ENCODE results near the gene PNLIPRP3. TPM values are rescaled to one million over a fixed set of nuclear protein-coding genes. Genes with fewer than 3 reads are reported as not detected.

Gene PNLIPRP3
- polyA plus RNA-seq, 3 donors = not detected

DNA sequence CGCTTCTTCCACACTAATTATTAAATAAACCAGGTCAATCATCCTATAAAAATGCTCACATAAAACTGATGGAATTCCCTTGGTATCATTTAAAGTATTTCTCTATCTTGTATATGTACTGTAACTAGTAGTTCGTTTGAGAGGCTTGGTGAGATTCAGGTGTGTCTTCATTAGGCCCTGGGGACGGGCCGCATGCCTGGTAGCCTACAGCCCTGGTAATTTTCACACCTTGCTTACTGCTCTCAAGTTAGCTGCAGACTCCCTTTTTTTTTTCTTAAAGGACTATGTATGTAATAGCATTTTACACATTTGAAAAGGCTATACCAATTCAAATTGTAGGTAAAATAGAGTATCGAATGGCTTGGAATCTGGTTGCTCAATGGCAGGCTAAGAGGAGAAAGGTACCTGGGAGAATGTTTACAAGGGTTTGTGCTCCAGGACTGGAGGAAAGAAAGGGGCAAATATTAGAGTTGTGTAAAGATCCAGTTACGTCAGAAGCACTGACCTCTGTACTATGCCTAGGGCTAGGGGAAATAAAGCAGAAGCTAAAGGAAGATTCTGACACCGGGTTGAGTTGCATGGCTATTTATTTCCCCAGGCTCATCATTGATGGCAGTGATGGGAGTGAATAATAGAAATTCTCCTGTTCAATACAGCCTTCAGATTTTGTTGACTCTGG is 59.3 kb downstream of the PNLIPRP3 start:
- no peak for DNase-seq (ENCODE audit: extremely low read depth in 1 of 11, low read depth in 9 of 11, low spot score in 4 of 11)

DNA sequence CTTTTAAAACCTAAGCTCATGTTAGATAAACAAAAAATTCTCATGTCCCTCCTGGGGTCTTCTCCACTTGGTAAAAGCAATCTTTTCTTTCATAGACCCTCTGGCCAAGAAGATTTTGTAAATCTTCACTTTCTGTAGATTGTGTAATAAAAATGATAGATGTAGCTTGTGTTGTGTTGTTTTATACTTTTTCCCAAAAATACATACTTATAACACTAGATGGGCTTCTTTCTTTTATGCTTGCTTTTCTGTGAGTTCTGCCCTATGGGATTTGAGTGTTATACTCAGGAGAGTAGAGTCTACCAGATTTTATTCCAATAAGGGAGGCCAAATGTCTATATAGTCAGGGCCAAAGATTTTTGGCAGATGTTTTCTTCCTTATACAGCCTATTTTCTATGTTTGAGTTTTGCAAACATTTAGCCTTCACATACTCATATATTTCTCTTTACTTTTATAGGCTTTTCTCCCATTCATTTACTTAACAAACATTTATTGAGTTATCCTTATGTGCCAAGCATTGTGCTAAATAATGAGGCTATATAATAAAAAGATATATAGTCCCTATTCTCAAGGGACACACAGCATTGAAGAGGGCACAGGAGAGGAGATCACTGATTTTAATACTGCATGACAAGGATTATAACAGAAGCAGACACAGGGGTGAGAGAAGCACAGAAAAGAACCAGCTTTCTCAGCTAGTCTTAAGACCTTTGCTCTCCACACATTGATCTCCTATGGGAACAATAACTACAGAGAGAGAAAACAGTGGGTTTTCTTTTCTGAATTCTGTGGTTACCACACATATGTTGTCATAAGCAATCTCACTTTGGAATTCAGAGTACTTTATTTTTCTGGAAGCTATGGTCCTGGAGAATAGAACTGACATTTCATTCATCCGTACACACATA is 60.1 kb downstream of the PNLIPRP3 start:
- DNase-seq (ENCODE audit: extremely low read depth in 1 of 11, low read depth in 9 of 11, low spot score in 4 of 11) = no peak

DNA sequence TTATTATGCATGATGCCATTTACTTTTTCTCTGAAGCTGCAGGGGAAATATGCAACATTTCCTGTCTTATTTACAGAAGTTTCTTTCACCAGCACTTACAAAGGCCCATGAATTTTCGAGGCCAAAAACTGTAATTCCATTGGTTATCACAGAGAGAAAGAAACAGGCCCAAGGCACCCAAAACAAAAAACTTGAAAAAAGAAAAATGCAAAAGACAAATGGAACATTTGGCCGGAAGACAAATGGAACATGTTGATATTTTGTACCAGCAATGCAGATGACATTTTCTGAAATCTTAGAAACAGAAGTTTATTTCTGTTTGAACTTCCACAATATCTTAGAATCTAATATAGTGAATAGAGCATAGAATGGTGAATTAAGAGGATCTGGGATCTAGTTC is 61.8 kb downstream of the PNLIPRP3 start:
- DNase-seq (ENCODE audit: extremely low read depth in 1 of 11, low read depth in 9 of 11, low spot score in 4 of 11) = no peak

DNA sequence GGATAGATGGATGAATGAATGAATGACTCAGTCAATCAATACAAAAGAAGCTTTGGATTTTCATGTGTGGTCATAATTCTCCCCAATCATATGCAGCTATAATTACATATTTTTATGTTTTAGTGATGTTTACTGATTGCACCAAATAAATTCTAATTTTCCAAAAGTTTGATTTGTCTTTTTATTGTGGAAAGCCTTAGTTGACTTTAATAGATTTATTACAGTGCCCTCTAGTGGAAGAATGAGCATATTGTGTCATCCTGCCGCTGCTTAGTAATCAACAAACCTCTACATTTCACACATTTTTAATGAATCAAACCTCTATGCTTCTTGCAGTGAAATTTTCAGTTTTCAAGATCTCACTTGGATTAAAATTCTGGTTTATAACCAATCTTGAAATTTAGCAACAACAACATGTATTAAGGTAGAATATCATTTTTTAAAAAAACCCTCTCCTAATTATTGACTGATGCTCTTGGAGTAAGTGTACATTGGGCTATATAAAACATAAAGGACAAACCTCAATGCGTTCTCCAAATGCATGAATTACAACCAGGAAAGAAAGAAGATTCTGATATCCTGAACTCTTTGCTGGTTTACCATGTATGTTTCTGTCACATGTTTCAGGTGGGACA is 62.5 kb downstream of the PNLIPRP3 start:
- DNase-seq (ENCODE audit: extremely low read depth in 1 of 11, low read depth in 9 of 11, low spot score in 4 of 11) = peak in 1 of 11 donors; percentile 14

DNA sequence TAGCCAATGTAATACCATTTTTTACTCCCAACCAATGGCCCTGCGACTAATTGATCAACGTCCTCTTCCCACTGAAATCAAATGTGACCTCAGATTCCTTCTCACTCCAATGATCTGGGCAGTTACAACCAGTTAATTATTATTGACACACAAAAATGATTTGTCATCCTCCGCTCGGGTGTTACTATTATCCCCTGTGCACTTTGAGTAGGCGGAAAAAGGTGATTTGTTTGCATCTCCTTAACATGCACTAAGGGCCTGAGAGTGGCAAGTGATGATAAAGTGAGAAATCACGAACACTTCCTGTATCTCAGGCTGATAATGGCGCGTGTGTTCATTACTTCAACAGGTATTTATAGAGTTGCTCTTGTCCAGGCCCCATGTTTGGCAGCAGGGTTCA is 77.1 kb downstream of the PNLIPRP3 start:
- DNase-seq (ENCODE audit: extremely low read depth in 1 of 11, low read depth in 9 of 11, low spot score in 4 of 11) = no peak

DNA sequence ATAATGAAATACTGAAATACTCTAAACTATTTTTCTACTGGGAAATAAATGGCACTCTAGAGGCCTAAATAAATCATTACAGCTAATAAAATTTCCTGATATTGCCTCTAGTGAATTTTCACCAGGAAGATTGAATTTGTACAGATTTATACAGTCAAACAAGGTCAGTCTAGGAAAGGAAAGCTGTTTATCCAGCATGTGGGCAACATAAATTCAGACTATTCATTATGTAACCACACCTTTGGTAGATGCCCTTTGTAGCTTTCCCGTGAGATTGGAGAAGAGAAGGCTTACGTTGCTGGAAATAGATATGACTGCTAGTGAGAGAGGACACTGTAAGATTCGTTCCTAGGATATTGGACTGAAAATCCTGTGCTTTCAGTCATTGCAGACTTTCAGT is 82.9 kb downstream of the PNLIPRP3 start:
- DNase-seq (ENCODE audit: extremely low read depth in 1 of 11, low read depth in 9 of 11, low spot score in 4 of 11) = no peak

DNA sequence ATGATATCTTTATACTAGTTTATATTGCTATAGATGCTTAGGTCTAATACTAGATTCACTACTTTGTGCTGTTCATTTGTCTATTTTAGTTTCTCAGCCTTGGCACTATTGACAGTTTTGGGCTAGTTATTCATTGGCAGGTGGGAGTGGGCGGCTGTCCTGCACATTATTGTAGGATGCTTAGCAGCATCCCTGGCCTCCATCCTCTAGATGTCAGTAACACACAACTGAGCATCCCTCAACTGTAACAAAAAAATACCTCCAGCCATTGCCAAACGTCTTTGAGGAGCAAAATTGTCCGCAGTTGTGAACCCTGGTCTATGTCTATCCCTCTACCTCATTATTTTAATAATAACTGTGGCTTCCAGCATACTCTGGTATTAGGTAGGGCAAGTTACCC is 83.7 kb downstream of the PNLIPRP3 start:
- DNase-seq (ENCODE audit: extremely low read depth in 1 of 11, low read depth in 9 of 11, low spot score in 4 of 11) = no peak

DNA sequence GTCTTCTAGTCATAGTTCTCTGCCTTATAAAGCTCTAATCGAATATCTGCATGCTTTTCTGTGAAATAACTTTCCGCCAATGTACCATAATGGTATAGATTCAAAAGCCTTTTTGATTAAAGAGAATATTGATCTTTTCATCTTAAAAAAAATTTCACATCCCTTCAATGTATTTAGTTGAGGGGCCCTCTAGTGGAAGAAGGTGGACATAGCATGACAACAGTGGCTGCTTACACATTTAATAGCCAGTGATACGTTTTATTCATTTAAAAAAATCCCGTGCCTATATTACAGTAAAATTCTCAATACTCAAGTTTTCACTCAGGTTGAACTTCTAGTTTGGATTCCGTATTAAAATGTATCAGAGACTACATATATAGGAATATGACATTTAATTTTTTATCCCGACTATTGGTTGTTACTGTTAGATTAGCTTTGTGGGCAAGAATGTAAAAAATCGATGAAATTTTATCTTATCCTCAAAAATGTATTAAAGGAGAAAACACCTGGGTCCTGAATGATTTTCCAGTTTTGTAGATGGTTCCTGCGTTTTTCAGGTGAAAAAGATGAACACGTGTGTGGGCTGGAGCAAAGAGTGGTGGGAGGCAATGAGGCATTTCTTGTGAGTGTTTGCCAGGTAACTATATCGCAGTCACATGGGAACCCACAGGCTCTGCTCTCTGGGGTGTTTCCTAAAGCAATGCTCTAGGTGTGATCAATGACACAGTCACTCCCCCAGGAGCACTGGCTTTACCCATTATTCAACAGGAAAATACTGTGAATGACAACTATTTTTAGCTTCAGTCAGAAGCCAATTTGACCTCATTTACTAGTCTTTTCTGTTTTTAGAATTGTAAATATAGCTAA is 94.0 kb downstream of the PNLIPRP3 start:
- peak in 3 of 11 donors; percentile 9 to 15 (median 12) for DNase-seq (ENCODE audit: extremely low read depth in 1 of 11, low read depth in 9 of 11, low spot score in 4 of 11)

DNA sequence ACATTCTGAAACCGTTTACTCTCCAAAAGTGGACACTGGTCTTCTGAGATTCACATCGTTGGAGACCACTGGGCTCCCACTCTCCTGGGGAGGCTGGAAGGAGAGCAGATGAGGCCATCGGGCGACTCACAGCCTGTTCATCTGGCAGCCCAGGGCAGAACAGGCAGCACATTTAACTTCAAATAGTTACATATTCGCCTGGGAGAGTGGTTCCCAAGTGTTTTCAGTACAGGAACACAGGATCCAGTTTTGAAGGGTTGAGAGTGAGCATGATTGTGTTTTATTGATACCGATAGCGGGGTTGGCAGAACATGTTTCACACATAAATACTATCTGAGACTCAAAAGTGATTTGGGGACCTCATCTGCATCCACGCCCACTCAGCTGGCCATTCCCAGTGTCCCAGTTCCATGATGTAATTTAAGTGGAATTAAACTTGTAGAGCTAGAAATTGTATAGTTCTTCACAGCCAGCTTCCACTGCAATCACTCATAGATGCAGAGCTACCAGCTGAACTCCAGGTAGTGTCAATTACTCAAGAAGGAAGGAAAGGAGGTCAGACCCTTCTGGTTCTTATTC is 95.2 kb downstream of the PNLIPRP3 start:
- DNase-seq (ENCODE audit: extremely low read depth in 1 of 11, low read depth in 9 of 11, low spot score in 4 of 11) = no peak

DNA sequence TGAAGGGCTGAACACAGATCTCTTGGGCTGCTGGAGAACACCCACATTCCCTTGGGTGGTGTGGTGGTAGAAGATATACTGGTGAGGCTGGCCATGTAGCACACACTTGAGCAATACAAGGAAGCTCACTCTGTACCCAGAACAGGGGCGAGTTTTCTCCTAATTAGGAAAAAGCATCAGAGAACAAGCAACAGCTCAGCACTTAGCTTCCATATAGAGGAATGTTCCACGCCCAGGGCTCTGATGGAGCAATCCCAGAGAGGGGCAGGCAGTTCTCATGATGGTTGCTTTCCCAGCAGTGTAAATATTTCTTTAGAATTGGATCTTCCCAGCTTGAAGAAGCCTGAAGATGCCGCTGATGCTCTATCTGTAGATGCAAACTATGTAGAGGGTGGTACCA is 97.1 kb downstream of the PNLIPRP3 start:
- DNase-seq (ENCODE audit: extremely low read depth in 1 of 11, low read depth in 9 of 11, low spot score in 4 of 11) = no peak

DNA sequence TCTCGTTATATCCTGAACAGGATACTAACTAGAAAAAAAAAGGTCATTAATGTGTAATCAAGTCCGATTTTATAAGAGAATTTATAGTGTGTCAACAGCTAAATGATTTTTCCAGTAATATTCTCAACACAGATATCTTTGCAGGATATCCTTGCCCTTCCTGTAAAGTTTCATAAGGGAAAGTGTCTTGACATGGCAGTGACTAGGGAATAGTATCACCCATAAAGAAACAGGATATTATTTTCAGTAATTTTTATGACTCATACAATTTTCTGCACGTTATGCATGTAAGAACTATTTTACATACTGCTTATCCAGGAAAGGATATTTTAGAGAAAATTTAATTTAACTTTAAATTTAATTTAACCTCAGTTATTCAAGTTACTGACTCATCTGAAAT is 98.6 kb downstream of the PNLIPRP3 start:
- no peak for DNase-seq (ENCODE audit: extremely low read depth in 1 of 11, low read depth in 9 of 11, low spot score in 4 of 11)

Other genes with a start within 250 kb of the PNLIPRP3 start
- gene GFRA1, start 154.6 kb upstream of the PNLIPRP3 start, polyA plus RNA-seq (ENCODE audit: insufficient read length in 3 of 3) = 10 to 100 TPM; 27.1 to 30.2 (median 29.2) TPM
- gene CCDC172, start 103.4 kb upstream of the PNLIPRP3 start, polyA plus RNA-seq (ENCODE audit: insufficient read length in 3 of 3) = not detected
- not detected for gene PNLIP, start 118.1 kb downstream of the PNLIPRP3 start, polyA plus RNA-seq (ENCODE audit: insufficient read length in 3 of 3)
- under 1 TPM in 2 of 3 donors, not detected in 1; 0.15 to 0.23 TPM for gene PNLIPRP1, start 163.1 kb downstream of the PNLIPRP3 start, polyA plus RNA-seq (ENCODE audit: insufficient read length in 3 of 3)
- gene PNLIPRP2, start 193.1 kb downstream of the PNLIPRP3 start, polyA plus RNA-seq (ENCODE audit: insufficient read length in 3 of 3) = under 1 TPM in 1 of 3 donors, not detected in 2; 0.10 TPM

All from renal cortex interstitium (tissue), 11 donors.